Non-pigmented ciliary epithelial cell (primary cell): ENCODE measurements around the gene TRAF2.
"Not testable (repeated sequence)": the region's sequence is repeated elsewhere in the genome, so short reads cannot be mapped to it uniquely, and the experiment has no call there.

ENCODE experiments used
- DNase-seq: peaks from one replicate; pipeline ENCODE4 v3.0.0-alpha.2; 2010; ENCODE audit warnings: low read depth

The TRAF2 gene

DNA sequence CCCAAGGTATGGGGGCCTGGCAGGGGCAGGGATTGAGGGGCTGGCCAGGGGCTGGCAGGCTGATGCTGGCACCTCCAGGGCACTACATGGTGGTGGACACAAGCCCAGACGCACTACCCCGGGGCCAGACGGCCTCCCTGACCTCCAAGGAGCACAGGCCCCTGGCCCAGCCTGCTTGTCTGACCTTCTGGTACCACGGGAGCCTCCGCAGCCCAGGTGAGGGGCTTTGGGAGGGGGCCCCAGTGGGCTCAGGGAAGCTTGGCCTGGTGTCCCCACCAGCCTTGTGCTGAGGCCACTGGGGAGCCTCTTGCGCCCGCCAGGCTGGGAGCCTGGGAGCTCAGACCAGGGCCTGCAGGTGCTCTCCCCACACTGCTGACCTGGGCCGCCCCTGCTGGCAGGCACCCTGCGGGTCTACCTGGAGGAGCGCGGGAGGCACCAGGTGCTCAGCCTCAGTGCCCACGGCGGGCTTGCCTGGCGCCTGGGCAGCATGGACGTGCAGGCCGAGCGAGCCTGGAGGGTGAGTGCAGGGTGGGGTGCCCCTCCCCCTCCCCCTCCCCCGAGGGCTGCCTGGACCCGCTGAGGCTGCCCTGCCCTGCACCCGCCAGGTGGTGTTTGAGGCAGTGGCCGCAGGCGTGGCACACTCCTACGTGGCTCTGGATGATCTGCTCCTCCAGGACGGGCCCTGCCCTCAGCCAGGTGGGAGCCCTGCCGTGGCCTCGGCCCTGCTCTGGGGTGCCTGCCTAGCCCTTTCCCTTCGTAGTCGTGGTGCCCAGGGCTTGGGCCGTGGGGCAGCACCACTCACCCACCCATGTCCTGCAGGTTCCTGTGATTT, 28.5 kb upstream of the TRAF2 start:
- DNase-seq: no peak

DNA sequence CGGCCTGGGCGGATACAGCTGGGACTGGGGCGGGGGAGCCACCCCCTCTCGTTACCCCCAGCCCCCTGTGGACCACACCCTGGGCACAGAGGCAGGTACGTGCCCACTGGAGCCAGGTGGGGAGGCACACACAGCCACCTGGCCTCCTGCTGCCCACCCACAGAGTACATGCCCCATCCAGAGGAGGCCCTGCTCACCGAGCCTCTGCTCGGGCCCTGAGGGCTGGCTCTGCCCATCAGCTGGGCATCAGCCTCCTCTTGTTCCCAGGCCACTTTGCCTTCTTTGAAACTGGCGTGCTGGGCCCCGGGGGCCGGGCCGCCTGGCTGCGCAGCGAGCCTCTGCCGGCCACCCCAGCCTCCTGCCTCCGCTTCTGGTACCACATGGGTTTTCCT, 27.9 kb upstream of the TRAF2 start:
- DNase-seq: no peak

DNA sequence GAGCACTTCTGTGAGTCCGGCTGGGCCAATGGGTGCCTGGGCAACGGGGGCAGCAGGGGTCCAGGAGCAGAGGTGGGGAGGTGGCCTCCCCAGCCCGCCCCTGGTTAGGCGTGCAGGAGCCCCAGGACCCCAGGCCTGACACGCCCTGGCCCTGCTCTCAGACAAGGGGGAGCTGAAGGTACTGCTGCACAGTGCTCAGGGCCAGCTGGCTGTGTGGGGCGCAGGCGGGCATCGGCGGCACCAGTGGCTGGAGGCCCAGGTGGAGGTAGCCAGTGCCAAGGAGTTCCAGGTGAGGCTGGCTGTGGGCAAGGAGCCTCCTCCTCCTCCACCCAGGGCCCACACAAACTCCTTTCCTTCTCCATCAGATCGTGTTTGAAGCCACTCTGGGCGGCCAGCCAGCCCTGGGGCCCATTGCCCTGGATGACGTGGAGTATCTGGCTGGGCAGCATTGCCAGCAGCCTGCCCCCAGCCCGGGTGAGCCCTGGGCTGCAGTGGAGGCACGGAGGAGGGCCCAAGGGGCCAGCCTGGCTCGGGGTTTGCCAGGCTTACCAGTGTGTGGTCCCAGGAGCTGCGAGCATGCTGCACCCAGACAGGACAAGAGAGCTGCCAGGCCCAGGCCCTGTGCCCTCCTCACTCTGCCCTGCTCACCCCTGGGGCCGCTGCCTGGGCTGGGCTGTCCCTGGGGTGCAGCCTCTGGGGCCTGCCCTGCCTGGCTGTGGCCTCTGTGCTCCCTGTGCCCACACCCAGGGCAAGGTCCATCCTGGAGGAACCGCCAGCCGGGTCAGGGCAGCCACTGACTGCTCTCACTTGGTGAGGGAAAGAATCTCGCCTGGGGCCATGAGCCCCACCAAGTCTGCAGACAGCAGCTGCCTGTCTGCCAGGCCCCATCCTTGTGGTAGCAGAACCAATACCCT, 27.2 kb upstream of the TRAF2 start:
- DNase-seq: no peak

DNA sequence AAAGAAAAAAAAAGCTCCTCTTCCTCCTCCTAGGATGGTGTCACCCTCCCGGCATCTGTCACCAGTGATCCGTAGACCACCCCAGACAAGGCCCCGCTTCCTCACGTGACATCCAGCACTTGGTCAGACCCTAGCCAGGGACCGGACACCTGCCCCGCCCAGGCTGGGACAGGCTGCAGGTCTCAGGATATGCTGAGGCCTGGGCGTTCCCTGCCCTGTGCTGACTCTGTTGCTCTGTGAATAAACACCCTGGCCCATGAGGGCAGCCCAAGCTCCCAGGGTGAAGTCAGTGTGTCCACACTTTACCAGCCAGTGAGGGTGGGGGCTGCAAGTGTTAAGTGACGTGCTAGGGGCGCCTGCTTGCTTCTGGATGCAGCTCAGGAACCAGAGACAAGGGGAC, 25.8 kb upstream of the TRAF2 start:
- no peak for DNase-seq

DNA sequence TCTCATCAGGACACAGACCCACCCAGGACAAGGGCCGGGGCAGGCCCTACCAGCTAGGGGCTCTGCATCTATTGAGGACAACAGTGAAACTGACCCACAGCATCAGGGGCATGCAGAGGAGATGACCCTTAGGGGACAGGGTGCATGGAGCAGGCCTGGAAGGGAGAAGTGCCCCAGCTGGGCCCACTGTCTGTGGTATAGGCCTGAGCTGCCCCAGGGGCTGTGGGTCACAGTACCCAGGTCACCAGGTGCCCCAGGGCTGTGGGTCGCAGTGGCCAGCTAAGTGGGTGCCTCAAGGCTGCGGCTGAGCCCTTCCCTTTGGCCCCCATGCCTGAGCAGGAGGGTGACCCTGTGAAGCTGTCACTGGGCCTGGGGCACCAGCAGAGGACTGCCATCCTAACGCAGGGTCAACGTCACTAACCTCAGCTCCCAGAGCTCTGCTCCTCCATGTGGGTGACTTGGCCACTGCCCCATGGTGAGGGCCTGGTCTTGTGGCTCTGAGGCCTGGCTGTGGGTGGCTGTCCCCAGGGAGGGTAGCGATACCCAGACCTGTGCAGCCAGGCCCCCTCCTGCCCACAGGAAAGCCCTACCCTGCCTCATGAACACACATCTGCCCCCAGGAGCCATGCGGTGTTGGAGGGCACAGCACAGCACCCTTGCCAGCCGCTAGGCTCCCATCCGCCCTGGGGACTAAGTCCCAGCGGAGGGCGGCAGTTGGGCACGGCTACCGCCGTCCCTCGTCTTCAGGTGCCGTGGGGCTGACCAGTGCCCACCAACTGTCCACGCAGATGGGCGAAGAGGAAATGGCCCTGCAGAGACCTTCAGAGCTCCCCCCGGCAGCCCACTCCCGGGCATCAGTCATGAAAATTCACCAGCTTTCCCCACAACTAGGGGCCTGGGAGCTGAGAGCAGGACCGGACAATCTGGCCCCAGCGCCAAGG, 25.1 kb upstream of the TRAF2 start:
- DNase-seq: no peak

DNA sequence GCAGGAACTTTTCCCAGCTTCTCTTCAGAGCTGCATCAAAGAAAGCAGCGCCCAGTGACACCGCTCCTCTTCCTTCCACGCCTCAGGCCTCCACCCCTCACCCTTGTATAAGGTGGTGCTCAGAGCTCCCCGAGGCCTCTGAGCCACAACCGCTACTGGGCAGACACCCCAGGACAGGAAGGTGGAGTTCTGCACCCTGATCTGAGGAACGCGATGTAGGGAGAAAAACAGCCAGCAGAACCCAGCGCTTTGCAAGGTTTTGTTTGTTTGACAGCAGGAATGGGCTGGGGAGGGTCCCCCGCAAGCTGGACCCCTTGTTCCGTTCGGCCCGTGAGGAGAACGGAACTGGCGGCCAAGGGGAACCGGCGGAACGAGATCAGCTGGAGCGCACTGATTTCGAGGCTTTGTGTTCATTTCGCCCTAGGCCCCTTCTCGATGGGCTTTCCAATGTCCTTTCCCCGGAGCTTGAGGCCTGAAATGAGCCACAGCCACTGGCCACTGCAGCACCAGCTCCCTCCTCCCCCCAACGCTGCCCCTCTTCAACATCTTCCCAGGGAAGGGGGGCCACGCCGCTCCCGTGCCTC, 24.4 kb upstream of the TRAF2 start:
- no peak for DNase-seq

DNA sequence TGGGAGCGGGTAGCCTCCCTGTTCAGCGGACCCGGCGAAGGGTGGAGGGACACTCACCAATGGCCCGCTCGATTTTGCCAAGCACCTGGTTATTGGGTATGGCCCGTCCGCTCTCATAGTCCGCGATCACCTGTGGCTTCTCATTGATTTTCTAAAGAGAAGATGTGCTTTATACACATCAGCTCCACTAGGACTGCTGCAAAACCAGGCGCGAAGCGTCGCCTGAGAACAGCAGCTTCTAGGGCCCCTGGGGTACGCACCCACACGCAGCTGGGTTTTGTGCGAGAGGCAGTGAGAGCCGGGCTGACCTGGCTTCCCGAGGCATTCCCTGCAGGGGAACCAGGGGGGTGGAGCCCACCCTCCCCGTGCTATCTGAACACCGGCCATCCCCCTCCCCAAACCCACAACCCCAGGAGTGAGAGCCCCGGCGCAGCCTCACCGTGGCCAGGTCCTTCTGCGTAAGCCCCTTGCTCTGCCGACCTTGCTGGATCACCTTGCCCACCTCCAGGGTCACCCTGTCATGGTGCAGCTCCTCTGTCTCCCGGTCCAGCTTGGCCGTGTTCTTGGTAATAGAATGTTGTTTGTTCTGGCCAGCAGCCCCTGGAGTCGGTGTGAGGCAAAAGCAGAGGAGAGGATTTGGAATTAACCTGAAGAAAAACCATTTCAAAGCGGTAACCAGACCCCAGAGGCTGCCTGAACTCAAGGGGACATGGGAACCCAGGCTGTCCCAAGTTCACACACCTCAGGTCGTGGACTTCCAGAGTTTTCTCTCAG, 23.3 kb upstream of the TRAF2 start:
- DNase-seq: no peak

DNA sequence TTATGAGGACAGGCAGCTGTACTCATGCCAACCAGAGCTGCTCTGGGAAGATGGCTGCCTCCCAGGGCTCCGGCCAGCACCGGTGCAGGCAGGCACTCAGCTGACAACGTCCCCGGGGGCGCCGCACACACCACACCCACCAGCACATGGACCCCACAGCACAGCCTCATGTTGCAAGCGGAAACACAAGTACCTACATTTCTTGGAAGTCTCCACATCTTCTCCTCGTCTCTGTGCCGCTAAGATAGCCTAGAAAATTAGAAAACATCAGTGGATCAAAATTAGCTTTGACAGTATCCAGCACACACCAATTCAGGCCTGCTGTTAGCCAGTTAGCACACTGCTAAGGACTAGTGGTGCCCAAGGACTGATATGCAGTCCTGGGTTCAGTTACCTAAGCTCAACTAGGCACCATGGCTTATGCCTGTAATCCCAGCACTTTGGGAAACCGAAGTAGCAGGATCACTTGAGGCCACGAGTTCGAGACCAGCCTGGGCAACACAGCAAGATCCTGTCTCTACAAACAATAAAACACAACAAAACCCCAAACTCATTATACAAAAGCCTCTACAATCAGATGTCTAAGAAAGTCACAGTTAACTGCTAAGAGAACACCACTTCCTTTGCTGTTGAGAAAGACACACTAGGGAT, 22.6 kb upstream of the TRAF2 start:
- no peak for DNase-seq

DNA sequence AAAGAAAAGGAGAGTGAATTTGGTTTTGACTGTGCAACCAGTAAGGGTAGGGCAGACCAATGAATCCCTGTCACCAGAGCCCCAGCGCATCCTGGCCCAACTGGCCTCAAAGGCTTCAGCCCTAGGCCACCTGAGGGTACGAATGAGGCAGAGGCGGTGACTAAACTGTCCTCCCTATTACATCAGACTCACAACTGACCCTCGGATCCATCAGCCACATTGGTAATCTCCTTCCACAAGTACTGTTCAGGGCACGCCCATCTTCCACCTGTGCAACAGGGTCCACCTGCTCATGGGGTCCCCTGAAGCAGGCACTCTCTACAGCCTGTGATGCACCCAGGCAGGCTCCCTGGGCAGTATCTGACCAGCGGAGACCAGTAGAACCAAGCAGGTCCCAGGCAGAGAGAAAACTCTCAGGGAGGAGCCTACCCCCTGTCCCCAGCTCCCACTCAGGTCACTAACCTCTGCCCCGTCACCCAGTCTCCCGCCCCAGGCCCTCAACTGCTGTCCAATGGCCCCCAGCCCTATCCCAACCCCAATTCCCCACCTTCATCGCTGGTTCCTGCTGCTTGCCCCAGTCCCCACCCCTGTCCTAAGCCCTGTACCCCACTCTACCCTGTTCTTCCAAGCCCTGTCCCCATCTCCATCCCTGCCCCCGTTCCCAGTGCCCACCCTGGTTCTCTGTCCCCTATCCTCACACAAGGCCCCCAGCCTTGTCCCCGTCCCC, 21.1 kb upstream of the TRAF2 start:
- no peak for DNase-seq

DNA sequence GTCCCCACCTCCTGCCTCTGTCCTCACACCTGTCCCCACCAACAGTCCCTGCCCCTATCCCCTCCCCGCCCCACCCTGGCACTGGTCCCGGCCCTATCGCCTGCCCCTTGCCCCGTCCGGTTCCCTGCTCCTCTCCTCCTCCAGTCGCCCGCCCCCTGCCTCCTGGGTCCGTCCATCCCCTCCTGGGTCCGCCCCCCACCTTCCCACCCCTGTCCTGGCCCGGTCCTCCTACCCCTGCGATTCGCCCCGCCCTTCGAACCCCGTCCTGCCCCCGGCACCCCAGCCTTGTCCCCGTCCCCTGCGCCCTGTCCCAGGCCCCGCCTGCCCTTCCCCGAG, 20.6 kb upstream of the TRAF2 start:
- DNase-seq: no peak

DNA sequence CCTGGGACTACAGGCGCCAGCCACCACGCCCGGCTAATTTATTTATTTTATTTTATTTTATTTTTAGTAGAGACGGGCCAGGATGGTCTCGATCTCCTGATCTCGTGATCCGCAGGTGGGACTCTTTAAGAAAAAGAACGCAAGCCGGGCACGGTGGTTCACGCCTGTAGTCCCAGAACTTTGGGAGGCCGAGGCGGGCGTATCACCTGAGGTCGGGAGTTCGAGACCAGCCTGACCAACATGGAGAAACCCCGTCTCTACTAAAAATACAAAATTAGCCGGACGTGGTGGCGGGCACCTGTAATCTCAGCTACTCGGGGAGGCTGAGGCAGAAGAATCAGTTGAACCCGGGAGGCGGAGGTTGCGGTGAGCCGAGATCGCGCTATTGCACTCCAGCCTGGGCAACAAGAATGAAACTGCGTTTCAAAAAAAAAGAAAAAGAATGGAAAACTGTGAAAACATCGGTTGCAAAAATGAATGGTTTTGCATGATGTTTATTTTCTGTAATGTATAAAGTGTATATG, 19.4 kb upstream of the TRAF2 start:
- DNase-seq: not testable (repeated sequence)

DNA sequence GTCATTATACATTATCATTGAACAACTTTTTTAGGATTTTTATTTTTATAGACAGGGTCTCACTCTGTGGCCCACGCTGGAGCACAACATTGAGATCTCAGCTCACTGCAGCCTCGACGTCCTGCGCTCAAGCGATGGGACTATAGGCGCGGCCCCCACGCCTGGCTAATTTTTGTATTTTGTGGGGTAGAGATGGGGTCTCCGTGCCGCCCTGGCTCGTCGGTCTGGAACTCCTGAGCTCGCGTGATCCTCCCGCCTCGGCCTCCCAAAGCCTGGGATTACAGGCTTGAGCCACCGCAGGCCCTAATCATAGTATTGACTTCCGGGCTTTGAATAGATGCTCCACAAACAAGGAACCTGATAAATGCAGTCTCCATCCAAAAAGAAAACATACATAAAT, 18.8 kb upstream of the TRAF2 start:
- DNase-seq: no peak

DNA sequence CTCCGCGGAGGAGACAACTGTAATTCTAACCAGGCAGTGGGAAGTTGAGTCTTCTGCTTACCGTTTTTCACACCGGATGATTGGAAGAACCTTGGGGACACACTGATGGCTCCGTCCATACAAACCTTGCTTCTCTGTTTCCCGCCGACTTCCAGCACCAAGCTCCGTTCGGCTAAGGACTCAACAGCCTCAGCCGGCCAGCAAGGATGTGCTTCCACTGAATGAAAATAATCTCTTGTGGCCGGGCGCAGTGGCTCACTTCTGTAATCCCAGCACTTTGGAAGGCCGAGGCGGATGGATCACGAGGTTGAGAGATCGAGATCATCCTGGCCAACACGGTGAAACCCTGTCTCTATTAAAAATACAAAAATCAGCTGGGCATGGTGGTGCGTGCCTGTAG, 18.4 kb upstream of the TRAF2 start:
- DNase-seq: no peak

DNA sequence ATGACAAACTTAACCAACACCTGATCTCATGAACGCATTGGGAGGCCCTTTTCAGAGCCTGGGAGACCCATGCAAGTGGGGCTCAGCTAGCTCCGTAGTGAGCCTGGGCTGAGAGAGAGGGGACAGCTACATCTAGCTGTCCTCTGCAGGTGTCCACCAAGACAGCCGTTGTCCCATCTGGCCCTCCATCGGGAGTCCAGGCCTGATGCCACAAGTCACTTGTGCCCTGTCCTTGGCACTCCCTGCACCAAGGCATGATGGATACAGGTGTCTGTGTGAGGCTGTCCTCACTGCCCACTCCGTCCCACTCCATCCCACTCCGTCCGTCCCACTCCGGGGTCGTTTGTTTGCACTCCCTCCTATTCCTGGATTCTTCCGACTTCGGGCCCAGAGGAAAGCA, 17.7 kb upstream of the TRAF2 start:
- no peak for DNase-seq

DNA sequence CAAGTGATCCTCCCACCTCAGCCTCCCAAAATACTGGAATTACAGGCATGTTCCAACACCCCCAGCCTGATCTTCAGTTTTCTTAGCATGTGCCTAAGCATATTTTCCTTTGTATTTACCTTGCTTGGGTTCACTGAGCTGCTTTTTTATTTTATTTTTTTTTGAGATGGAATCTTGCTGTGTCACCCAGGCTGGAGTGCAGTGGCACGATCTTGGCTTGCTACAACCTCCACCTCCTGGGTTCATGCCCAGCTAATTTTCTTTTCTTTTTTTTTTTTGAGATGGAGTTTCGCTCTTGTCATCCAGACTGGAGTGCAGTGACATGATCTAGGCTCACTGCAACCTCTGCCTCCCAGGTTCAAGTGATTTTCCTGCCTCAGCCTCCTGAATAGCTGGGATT, 16.7 kb upstream of the TRAF2 start:
- DNase-seq: not testable (repeated sequence)

DNA sequence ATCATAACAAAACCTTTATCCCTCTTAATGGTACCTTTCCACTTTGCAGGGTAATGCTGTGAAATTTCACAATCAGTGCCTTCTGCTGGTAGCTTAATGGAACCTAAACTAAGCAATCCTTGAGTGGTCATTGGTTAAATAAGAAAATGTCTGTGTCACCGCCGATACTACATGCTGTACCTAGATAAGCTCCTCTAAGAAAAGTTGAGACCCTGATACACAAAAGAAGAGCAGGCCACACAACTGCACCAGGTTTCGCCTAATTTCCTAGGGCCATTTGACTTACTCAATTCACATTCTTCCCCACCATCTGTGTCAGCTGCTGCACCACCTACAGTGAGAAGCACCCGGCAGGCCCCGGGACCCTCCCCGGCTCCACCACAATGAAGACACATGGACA, 11.2 kb upstream of the TRAF2 start:
- DNase-seq: no peak

DNA sequence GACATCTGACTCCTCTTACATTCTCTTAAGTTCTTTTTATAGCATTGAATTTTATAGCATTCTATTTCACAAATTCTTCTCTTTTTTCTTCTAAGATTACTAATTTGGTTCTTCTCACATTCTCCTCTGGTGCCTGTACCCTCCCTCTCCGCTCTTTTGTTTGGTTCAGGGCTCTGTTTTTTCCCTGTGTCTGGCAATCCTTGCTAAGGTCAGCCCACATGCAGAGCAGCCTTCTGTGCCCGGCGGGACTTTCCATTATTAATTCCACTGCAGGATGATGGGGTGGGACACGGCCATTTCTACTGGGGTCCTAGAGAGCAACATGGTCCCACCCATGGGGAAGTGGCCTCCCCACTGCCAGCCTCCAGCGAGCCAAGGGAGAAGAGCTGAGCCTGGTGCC, 9.8 kb upstream of the TRAF2 start:
- DNase-seq: no peak

DNA sequence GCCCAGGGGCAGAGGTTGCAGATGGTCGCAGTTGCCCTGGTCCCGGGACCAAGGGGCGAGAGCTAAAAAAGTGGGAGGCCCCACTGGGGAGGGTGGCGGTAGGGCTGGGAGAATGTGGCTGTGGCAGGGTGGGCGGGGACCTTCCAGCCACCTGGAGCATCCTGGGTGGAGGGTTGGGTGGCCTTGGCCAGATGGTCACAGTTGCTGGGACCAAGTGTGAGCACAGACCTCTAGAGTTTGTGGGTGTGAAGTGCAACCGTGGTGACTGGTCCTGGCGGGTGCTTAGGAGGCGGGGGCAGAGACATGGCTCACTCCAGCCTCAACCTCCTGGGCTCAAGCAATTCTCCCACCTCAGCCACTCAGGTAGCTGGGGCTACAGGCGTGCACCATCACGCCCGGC, 5.7 kb upstream of the TRAF2 start:
- no peak for DNase-seq

DNA sequence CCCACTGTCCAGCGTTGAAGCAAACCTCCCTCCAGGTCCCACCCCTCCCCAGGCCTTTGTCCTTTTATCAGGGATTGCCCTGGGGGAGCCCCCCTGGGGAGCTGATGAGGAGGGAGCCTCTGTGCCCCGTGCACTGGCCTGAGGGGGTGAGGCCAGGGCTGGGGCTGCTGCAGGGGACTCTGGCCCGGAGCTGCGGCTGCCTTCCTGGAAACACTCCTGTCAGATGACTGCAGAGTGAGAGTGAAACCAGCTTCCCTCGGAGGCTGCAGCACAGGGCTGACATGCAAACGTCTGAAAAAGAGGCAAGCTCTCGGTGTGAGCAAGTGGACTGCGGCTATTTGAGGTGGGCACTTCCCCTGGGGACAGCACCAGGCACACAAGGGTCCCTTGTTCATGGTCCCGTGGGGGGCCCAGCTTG, 4.6 kb upstream of the TRAF2 start:
- no peak for DNase-seq
